Nephron progenitor cell (in vitro differentiated cells): ENCODE data around the gene UBE2I.

ENCODE experiments used
- DNase-seq: peaks from one replicate; pipeline ENCODE4 v3.0.0; 2021
- H3K27ac Mint-ChIP-seq: 2 replicates; pipeline ENCODE4 v1.8.0; 2021; ENCODE audit warnings: mild to moderate bottlenecking, moderate library complexity, mixed read lengths
- H3K27me3 Mint-ChIP-seq: 2 replicates; pipeline ENCODE4 v1.8.0; 2021; ENCODE audit warnings: mild to moderate bottlenecking, low read depth, mixed read lengths; ENCODE audit not compliant: poor library complexity
- H3K36me3 Mint-ChIP-seq: 2 replicates; pipeline ENCODE4 v1.8.0; 2021; ENCODE audit warnings: low read depth, mixed read lengths
- H3K4me1 Mint-ChIP-seq: 2 replicates; pipeline ENCODE4 v1.8.0; 2021; ENCODE audit warnings: mixed read lengths
- H3K4me3 Mint-ChIP-seq: 2 replicates; pipeline ENCODE4 v1.8.0; 2021; ENCODE audit warnings: mild to moderate bottlenecking, moderate library complexity, mixed read lengths
- H3K9me3 Mint-ChIP-seq: 2 replicates; pipeline ENCODE4 v1.8.0; 2021; ENCODE audit warnings: mild to moderate bottlenecking, moderate library complexity, mixed read lengths
- TF ChIP-seq, protein P1 (sequence below): fragments of 200-600 bp; sonication (generic); IDR thresholded peaks from 2 replicates; pipeline ENCODE4 v1.5.0; 2021; ENCODE audit warnings: antibody characterized with exemption

The UBE2I gene

DNA sequence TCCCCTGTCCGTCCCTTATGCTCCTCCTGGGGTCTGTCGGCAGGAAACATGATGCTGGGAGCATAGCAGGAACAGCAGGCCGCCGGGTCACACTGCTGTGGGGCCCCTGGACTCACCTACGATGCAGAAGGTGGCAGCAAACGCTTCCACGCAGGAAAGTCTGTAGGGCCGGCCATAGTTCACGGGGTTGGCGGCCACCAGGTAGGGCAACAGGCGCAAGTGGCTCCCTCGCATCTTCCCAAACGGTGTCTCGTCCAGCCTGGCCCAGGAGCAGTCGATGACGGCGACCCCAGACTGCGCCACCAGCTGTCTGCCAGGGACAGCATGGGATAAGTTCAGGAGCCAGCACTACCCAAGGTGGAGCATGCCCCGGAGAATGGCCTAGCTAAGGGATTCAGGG lies 41.3 kb downstream of the UBE2I start:
- Mint-ChIP-seq H3K4me3 (peak overlapping the region; percentile 84), H3K36me3 (no peaks in the 10 kb centered on the region), H3K27me3 (peaks cover 8% of the 10 kb centered on the region), H3K9me3 (no peaks in the 10 kb centered on the region), H3K27ac (no peak overlapping the region), H3K4me1 (peaks cover 25% of the 10 kb centered on the region)
- TF ChIP-seq, protein P1, sequence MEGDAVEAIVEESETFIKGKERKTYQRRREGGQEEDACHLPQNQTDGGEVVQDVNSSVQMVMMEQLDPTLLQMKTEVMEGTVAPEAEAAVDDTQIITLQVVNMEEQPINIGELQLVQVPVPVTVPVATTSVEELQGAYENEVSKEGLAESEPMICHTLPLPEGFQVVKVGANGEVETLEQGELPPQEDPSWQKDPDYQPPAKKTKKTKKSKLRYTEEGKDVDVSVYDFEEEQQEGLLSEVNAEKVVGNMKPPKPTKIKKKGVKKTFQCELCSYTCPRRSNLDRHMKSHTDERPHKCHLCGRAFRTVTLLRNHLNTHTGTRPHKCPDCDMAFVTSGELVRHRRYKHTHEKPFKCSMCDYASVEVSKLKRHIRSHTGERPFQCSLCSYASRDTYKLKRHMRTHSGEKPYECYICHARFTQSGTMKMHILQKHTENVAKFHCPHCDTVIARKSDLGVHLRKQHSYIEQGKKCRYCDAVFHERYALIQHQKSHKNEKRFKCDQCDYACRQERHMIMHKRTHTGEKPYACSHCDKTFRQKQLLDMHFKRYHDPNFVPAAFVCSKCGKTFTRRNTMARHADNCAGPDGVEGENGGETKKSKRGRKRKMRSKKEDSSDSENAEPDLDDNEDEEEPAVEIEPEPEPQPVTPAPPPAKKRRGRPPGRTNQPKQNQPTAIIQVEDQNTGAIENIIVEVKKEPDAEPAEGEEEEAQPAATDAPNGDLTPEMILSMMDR: no peak
- no peak for DNase-seq

DNA sequence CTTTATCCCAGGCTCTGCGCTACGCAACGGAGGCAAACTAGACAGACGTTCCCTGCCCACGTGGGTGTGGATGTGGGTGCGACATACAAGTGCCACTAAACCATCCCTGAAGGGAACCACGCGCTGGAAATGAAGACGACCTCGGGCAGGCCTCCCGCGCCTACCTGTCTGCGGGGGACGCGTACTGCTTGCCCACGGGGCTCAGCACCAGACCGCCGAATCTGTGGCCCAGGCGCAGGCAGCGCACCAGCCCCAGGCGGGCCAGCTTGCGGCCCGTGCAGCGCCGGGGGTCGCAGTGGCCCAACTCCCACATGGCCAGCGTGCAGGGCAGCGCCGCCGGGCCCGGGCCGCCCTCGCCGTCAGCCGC lies 41.8 kb downstream of the UBE2I start:
- Mint-ChIP-seq H3K9me3 (no peaks in the 10 kb centered on the region), H3K4me1 (peaks cover 25% of the 10 kb centered on the region), H3K36me3 (no peaks in the 10 kb centered on the region), H3K27me3 (peaks cover 8% of the 10 kb centered on the region), H3K27ac (no peak overlapping the region), H3K4me3 (peak overlapping the region; percentile 84)
- DNase-seq: no peak
- TF ChIP-seq, protein P1: no peak

DNA sequence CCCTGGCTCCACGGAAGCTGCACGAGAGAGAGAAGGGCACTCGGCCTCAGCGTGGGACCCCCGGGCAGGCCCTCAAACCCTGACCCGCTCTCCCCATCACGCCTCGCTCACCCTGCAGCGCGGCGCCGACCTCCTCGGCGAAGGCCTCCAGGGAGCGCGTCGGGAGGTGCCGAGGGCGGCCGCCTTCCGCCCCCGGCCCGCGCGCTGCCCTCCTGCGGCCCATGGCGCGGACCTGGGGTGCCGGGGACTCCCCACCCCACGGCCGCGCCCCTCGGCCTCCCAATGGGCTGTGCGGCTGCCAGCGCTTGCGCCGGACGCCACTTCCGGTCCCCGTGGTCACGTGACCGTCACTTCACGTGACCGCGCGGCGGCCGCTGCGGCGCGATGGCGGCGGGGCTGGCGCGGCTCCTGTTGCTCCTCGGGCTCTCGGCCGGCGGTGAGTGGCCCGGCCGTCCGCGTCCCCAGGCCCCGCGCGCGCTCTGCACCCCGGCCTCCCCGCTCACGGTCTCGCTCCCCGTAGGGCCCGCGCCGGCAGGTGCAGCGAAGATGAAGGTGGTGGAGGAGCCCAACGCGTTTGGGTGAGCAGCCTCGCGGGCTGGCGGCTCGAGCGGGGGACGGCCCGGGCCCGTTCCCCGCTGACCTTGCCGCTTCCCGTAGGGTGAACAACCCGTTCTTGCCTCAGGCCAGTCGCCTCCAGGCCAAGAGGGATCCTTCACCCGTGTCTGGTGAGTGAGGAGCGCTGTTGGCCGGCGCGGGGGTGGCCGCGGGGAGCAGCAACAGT lies 42.3 kb downstream of the UBE2I start, which contains the start of the genes GNPTG and TSR3:
Gene GNPTG (plus strand): TSS at position 350 of the 781 bp plus-strand sequence. CDS start 35 bp downstream, at position 385.
Gene TSR3 (minus strand): TSS at position 297 of the 781 bp plus-strand sequence. CDS start 74 bp downstream, at position 223.
- peaks cover 8% of the 10 kb centered on the region for H3K27me3 Mint-ChIP-seq
- peak; percentile 87 for DNase-seq
- peak within 1 kb of the TSS; percentile 97 for H3K4me3 Mint-ChIP-seq
- peak within 1 kb of the TSS; percentile 74 for H3K27ac Mint-ChIP-seq
- peaks cover 25% of the 10 kb centered on the region for H3K4me1 Mint-ChIP-seq
- TF ChIP-seq, protein P1: no peak
- no peaks in the 10 kb centered on the region for H3K9me3 Mint-ChIP-seq
- H3K36me3 Mint-ChIP-seq: no peaks in the 10 kb centered on the region

DNA sequence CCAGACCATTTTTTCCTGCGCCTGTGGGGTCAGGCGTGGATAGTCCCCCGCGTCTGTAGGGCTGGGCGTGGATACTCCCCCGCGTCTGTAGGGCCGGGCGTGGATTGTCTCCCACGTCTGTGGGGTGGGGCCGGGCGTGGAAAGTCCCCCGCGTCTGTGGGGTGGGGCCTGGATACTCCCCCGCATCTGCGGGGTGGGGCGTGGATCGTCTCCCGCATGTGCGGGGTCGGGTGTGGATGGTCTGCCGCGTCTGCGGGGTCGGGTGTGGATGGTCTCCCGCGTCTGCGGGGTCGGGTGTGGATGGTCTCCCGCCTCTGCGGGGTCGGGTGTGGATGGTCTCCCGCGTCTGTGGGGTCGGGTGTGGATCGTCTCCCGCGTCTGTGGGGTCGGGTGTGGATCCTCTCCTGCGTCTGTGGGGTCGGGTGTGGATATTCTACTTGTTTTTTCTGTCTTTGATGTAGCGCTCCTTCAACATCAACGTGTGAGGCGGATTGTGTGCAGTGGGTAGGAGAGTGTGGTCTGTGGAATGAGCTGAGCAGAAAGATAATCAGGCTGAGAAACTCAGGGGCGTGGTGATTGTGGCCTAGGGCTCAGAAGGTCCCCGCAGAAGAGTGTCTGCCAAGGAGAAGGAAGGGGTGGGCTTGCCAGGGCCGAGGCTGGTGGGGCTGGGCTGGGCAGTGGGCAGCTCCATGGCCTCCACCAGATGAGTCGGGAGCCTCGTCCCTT lies 45.5 kb downstream of the UBE2I start:
- Mint-ChIP-seq H3K4me3 (peak overlapping the region; percentile 54), H3K27ac (peak overlapping the region; percentile 69), H3K27me3 (peaks cover 8% of the 10 kb centered on the region), H3K4me1 (peaks cover 25% of the 10 kb centered on the region), H3K36me3 (peaks cover 4% of the 10 kb centered on the region), H3K9me3 (no peaks in the 10 kb centered on the region)
- no peak for DNase-seq
- TF ChIP-seq, protein P1: no peak

DNA sequence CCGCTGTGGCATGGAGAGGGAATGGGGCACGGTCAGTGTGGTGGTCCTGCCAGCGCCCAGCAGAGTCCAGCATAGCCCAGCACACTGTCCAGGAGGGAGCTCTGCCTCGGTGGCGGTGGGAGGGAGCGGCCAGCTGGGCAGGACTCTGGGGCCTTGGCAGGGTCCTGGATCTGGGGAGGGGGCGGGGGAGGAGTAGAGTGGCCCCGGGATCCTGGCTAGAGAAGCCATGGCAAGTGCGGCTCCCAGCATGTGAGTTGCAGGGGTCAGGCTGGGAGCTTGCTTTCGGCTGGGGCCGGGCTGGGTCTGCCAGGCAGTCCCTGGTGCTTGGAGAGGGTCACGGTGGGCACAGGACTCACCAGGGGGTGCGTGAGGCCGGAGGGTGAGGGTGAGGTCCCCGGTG lies 46.2 kb downstream of the UBE2I start:
- Mint-ChIP-seq H3K4me3 (no peak overlapping the region), H3K9me3 (no peaks in the 10 kb centered on the region), H3K4me1 (peaks cover 25% of the 10 kb centered on the region), H3K36me3 (peaks cover 4% of the 10 kb centered on the region), H3K27me3 (peaks cover 8% of the 10 kb centered on the region), H3K27ac (no peak overlapping the region)
- TF ChIP-seq, protein P1: no peak
- DNase-seq: no peak
